SK-N-DZ (cell line): ENCODE measurements around the gene RPL10A. TPM values are rescaled to one million over a fixed set of nuclear protein-coding genes. Genes with fewer than 3 reads are reported as not detected.
"Not testable (repeated sequence)": the region's sequence is repeated elsewhere in the genome, so short reads cannot be mapped to it uniquely, and the experiment has no call there.

Source experiments
- DNase-seq: peaks from one replicate; pipeline ENCODE4 v3.0.0-alpha.2; 2015; ENCODE audit warnings: low spot score
- polyA plus RNA-seq, 2 experiments: library from polyadenylated mRNA; depleted of rRNA; stranded (reverse); fragments of >200 nt; gene quantifications; 2 replicates each; pipeline ENCODE4 v1.2.3, GENCODE V29; 2014

RPL10A gene
- polyA plus RNA-seq (2014; cell fraction: cytosol; rRNA removed): 1,786 and 2,097 TPM in 2 replicates
- 1,399 and 1,465 TPM in 2 replicates for polyA plus RNA-seq (2014; cell fraction: nucleus; rRNA removed)

DNA sequence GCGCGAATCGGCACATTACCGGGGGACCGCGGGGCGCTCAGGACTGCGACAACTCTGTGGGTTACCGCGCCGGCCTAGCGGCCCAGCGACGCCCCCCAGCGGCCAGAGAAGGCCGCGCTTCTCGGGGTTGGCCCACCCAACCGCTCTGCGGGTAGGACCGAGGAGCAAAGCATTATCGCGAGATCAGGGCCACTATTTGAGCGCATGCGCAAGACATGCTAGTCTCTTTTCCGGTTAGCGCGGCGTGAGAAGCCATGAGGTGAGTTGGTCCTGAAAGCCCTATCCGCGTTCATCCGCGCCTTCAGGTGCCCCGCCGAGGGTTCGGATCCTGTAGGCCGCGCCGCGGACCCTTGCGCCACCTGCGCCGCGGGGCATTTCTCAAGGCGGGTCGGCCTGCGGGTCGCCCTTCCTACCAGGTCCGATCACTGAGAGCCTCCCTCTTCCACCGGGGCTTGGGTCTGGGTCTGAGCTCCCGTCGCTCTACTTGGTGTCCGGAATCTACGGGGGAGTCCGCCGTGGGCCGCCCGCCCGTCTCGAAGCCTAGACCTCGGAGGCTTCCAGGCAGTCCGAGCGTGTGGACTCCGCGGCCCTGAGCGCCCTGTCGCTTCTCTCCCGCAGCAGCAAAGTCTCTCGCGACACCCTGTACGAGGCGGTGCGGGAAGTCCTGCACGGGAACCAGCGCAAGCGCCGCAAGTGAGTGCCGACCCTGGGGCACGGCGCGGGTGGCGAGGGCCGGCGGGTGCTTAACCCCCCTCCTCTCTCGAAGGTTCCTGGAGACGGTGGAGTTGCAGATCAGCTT, at the start of gene RPL10A:
Gene RPL10A, plus strand, starts transcription at position 221 of the 799 bp plus-strand sequence. Its CDS starts 34 bp downstream, at position 255.
- peak; percentile 97 for DNase-seq

- DNase-seq: no peak
These were observed 48.8 kb upstream of the RPL10A start for GRCh38 chr6:35419417-35419816.

GRCh38 chr6:35419961-35420360, 48.2 kb upstream of the RPL10A start:
- DNase-seq: no peak

GRCh38 chr6:35425284-35425683, 42.9 kb upstream of the RPL10A start:
- no peak for DNase-seq

DNA sequence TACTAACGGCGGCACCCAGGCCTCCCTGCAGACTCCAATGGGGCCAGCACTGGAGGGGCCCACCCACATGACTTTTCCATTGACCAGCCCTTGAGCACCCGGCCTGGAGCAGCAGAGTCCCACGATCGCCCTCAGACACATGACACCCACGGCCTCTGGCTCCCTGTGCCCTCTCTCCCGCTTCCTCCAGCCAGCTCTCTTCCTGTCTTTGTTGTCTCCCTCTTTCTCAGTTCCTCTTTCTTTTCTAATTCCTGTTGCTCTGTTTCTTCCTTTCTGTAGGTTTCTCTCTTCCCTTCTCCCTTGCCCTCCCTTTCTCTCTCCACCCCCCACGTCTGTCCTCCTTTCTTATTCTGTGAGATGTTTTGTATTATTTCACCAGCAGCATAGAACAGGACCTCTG, 42.1 kb upstream of the RPL10A start:
- DNase-seq: no peak

- no peak for DNase-seq
These were observed 40.8 kb upstream of the RPL10A start for GRCh38 chr6:35427435-35427834.

DNA sequence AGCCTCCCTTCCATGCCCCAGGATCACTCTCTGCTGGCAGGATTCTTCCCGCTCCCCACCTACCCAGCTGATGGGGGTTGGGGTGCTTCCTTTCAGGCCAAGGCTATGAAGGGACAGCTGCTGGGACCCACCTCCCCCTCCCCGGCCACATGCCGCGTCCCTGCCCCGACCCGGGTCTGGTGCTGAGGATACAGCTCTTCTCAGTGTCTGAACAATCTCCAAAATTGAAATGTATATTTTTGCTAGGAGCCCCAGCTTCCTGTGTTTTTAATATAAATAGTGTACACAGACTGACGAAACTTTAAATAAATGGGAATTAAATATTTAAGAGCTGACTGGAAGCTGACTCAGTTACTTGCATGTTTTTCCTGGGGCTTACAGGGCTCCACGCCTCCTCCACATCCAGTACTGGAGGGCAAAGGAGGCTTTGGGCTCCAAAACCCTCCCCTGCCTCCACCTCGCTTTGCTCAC, 40.3 kb upstream of the RPL10A start:
- no peak for DNase-seq

DNA sequence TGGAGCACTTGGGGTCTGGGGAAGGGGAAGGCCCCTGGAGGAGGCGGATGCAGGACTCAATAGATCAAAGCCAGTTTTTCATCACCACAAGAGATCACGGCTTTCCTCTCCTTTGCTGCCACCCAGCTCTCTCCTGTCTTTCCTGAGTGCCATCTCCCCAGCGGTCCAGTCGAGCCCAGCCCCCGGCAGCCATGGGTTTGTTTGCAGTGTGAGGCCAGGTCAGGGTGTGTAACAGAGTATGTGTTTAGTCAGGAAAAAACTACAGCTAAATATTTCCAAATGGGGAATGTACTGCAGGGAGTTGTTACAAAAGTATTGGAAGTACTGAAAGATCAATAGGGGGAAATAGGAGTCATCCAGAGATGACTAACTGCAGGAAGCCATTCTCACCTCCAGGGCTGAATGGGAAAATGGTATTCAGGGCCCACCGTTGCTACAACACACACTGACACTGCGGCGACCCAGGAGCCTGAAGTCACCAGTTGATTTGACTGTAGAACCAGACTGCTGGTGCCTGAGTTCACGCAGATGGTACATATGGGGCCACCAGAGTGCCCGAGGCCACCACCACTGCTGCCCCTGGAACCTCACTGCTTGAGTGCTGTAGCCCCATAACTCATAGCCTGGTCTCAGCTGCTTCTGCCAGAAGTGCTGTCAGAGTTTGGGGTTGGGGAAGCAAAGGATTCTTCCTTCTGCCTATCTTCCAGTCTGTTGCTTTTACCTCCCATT, 39.6 kb upstream of the RPL10A start:
- DNase-seq: no peak

GRCh38 chr6:35429463-35429862, 38.7 kb upstream of the RPL10A start:
- DNase-seq: no peak

GRCh38 chr6:35432291-35432690, 35.9 kb upstream of the RPL10A start:
- no peak for DNase-seq

GRCh38 chr6:35432702-35433101, 35.5 kb upstream of the RPL10A start:
- not testable (repeated sequence) for DNase-seq

DNA sequence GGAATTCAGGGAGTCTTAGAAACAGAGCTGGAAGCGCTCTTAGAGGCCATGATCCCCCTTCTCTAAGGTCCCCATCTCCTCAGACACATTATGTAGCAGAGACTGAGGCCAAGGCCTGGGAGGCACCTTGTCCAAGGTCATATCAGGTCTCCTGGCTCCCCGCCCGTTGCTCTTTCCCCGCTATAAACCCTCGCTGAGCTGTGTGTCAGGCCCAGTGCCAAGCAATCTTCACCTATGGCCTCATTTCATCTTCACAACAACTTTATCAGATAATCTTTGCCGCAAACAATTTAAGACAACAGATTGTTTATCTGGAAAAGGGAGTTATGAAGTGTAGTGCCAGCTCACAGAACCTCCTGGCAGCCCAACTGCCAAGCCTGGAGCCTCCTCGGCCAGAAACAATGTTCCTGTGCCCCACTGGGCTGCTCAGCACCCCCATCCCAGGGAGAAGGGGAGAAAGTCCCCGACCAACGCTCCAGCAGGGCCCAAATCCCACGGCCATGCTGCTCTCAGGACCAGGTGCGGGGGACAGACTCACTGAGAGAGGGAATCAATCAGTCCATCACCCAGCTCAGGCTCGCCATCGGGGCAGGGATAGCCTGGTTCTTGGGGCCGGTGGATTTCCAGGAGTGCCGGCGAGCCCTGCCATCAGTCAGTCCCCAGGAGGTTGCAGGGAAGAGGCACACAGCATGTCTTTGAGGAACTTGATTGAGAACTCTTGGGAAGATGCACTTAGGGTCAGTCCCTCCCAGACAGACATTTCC, 32.9 kb upstream of the RPL10A start:
- DNase-seq: no peak

GRCh38 chr6:35436071-35436857, 31.9 kb upstream of the RPL10A start:
- no peak for DNase-seq

GRCh38 chr6:35438378-35439065, 29.7 kb upstream of the RPL10A start:
- DNase-seq: not testable (repeated sequence)

- DNase-seq: no peak
These were observed 28.9 kb upstream of the RPL10A start for GRCh38 chr6:35439308-35439707.

- DNase-seq: no peak
These were observed 27.0 kb upstream of the RPL10A start for GRCh38 chr6:35441205-35441604.

GRCh38 chr6:35441642-35442041, 26.6 kb upstream of the RPL10A start:
- DNase-seq: no peak

- DNase-seq: no peak
These were observed 25.5 kb upstream of the RPL10A start for GRCh38 chr6:35442693-35443092.

GRCh38 chr6:35443341-35444030, 24.7 kb upstream of the RPL10A start:
- no peak for DNase-seq

- no peak for DNase-seq
These were observed 22.5 kb upstream of the RPL10A start for GRCh38 chr6:35445691-35446090.
